HG02588 (cell line): ENCODE data around the gene TTLL11.

Experiments
- ATAC-seq: cut with Tn5 transposase; IDR thresholded peaks from one replicate; pipeline ENCODE4 v1.9.1; 2021; ENCODE audit warnings: mild to moderate bottlenecking, moderate library complexity; ENCODE audit not compliant: unreplicated experiment

Gene TTLL11

GRCh38 chr9:121779381-121780117, 313.6 kb downstream of the TTLL11 start:
- no peak for ATAC-seq

- ATAC-seq = no peak
Observed at GRCh38 chr9:121778252-121779225, 314.6 kb downstream of the TTLL11 start.

DNA sequence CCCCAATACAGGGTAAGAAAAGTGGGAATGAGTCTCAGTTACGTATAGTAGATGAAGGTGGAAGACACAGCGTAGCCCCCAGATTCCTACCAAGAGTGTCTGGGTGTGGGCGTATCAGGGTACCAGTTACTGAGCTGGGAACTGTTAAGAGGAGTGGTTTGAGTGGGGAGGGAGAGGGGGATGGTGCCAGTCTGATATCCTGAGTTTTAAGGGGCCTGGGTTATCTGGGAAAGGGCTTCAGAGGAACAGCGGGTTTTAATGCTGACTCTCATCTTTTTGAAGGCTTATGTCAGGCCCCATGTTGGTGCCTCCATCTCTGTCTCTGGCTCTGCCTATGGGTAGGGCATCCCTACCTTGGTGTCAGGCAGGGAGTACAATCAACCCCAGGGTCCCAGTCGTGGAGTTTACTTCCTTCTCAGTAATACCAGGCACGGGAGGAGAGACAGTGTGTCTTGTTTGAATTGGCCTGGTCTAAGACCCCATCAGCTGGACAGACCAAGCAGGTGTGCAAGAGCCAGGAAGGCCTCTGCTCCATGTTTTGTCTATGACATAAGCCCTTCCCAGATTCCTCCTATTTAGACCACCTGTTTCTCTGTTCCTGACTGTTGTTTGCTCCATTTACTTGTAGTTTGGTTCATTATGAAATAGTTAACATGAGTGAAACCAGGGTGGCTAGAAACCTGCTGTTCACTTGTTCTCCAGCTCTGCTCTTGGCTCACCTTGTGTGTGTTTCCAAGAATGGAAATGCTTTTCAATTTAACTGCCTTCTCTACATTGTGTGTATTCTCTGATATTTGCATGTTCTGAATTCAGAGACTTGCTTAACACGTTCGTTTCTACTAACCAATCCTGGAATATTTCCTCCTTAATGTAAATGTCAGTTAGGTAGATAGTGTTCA, 316.1 kb downstream of the TTLL11 start:
- ATAC-seq = no peak

GRCh38 chr9:121776001-121776738, 316.9 kb downstream of the TTLL11 start:
- ATAC-seq = no peak

DNA sequence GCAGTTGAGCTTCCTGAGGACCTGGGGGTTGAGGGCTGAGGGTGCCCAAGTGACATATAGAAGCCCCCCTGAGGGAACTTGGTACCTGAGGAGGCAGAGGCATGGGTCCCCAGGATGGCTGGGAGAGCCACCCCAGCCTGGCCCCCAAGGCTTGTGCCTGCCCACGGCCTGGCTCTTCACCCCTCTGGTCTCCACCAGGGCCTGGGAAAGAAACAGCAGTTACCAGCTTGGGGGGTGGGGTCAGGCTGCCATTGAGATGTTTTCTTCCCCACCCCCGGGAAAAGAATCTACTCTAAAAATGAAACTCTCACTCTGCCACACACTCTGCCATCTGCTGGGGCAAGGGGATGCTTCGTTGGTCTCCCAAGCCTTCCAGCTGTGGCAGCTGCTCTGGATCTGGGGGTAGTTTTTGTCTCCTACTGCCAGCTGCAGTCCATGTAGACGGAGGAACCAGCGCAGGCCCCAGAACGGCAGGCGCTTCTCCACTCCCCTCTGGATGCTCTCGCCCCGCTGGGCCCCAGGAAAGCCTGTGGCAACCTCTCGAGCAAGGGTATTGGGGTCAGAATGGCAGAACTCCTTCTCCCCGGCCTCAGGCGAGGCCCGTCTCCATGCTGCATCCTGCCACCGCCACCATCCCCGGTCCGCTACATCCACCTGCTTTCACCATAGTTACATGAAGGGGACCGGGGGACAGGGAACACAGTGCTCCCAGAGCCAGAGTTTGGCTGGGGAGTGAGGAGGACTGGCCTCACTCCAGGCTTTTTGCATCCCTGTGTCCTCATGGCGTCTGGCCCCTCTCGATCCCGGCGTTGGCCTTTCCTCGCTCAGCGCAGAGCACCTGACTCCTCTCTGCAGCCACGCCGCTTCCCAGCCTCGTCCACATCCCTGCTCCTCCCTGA, 318.1 kb downstream of the TTLL11 start:
- no peak for ATAC-seq

GRCh38 chr9:121773954-121774714, 319.0 kb downstream of the TTLL11 start:
- ATAC-seq = no peak

GRCh38 chr9:121773286-121773953, 319.7 kb downstream of the TTLL11 start:
- no peak for ATAC-seq

DNA sequence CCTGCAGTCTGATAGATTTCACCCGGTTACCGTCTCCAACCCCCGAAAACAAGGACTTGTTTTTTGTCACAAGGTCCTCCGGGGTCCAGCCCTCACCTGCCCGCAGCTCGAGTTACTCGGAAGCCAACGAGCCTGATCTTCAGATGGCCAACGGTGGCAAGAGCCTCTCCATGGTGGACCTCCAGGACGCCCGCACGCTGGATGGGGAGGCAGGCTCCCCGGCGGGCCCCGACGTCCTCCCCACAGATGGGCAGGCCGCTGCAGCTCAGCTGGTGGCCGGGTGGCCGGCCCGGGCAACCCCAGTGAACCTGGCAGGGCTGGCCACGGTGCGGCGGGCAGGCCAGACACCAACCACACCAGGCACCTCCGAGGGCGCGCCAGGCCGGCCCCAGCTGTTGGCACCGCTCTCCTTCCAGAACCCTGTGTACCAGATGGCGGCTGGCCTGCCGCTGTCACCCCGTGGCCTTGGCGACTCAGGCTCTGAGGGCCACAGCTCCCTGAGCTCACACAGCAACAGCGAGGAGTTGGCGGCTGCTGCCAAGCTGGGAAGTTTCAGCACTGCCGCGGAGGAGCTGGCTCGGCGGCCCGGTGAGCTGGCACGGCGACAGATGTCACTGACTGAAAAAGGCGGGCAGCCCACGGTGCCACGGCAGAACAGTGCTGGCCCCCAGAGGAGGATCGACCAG, 320.4 kb downstream of the TTLL11 start:
- no peak for ATAC-seq
